MCF 10A (cell line): Measurements from ENCODE around the gene CFAP100. TPM values are rescaled to one million over a fixed set of nuclear protein-coding genes. Genes with fewer than 3 reads are reported as not detected.

Experiments used
- BruUV-seq: library from RNA; stranded (reverse); fragments of 400-500 nt; replicated peaks from 2 replicates; lab custom pipeline; 2021; lab: Mats Ljungman, UMichigan
- CTCF ChIA-PET: fragments of 300-600 bp; sonication (Branson Sonifier 250); formaldehyde crosslinking; extraction: SDS; loops from one replicate; lab custom pipeline; 2021; ENCODE audit warnings: antibody characterized with exemption, inconsistent platforms; lab: Yijun Ruan, JAX
- POLR2A ChIA-PET: fragments of 300-600, 350-650 bp; sonication (Branson Sonifier 250); formaldehyde crosslinking; extraction: SDS; loops from one replicate; lab custom pipeline; 2020; ENCODE audit warnings: antibody characterized with exemption, inconsistent platforms; lab: Yijun Ruan, JAX
- DNase-seq: peaks from one replicate; pipeline ENCODE4 v3.0.0-alpha.2; 2018; ENCODE audit not compliant: unreplicated experiment
- H3K27ac Mint-ChIP-seq: one replicate; pipeline ENCODE4 v1.8.0; 2022; ENCODE audit warnings: mild to moderate bottlenecking, low read depth, mixed read lengths; ENCODE audit not compliant: unreplicated experiment
- H3K27me3 Mint-ChIP-seq: one replicate; pipeline ENCODE4 v1.8.0; 2022; ENCODE audit warnings: mixed read lengths; ENCODE audit not compliant: insufficient read depth, unreplicated experiment
- H3K36me3 Mint-ChIP-seq: one replicate; pipeline ENCODE4 v1.8.0; 2022; ENCODE audit warnings: mild to moderate bottlenecking, moderate library complexity, mixed read lengths; ENCODE audit not compliant: insufficient read depth, unreplicated experiment
- H3K4me1 Mint-ChIP-seq: one replicate; pipeline ENCODE4 v1.8.0; 2022; ENCODE audit warnings: mixed read lengths; ENCODE audit not compliant: insufficient read depth, unreplicated experiment
- H3K4me3 Mint-ChIP-seq: one replicate; pipeline ENCODE4 v1.8.0; 2022; ENCODE audit warnings: mild to moderate bottlenecking, moderate library complexity, mixed read lengths; ENCODE audit not compliant: unreplicated experiment
- H3K9me3 Mint-ChIP-seq: one replicate; pipeline ENCODE4 v1.8.0; 2022; ENCODE audit warnings: mixed read lengths; ENCODE audit not compliant: unreplicated experiment
- intact Hi-C: fragments of 100-400 bp; cut with micrococcal nuclease; formaldehyde crosslinking; loops from 2 replicates; pipeline ENCODE4 v1.14.1; 2022
- total RNA-seq: library from RNA; stranded (reverse); gene quantifications from 2 replicates; pipeline ENCODE4 v1.2.3, GENCODE V29; 2022
- TF ChIP-seq, protein P1 (sequence below): fragments of 200-600 bp; IDR thresholded peaks from one replicate; pipeline ENCODE4 v1.8.0; 2022; ENCODE audit warnings: antibody characterized with exemption, mild to moderate bottlenecking; ENCODE audit not compliant: unreplicated experiment

The CFAP100 gene
- total RNA-seq, 1 experiment from 2014 or later: not detected

DNA sequence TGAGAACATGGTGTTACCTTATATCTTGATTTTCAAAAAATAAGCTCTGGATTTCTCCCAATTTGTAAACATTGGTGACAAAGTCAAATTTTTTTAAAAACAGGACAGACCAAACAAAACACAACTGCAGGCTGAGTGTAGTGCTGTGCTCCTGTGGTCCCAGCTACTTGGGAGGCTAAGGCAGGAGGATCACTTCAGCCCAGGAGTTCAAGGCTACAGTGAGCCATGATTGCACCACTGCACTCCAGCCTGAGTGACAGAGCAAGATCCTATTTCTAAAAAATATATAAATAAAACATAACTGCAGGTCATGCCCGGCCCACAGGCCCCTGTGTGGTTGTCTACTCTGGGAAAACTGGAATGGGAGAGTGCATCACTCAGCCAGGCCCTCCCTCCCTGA lies 84.9 kb downstream of the CFAP100 start:
- H3K36me3 Mint-ChIP-seq: peaks cover 3% of the 10 kb centered on the region
- intact Hi-C loops: loop anchor here (10.0 kb wide), 1 partner anchor 235 kb away; no protein-coding TSS in a partner anchor
- ChIA-PET POLR2A (no interaction called here), CTCF (no interaction called here)
- TF ChIP-seq, protein P1, sequence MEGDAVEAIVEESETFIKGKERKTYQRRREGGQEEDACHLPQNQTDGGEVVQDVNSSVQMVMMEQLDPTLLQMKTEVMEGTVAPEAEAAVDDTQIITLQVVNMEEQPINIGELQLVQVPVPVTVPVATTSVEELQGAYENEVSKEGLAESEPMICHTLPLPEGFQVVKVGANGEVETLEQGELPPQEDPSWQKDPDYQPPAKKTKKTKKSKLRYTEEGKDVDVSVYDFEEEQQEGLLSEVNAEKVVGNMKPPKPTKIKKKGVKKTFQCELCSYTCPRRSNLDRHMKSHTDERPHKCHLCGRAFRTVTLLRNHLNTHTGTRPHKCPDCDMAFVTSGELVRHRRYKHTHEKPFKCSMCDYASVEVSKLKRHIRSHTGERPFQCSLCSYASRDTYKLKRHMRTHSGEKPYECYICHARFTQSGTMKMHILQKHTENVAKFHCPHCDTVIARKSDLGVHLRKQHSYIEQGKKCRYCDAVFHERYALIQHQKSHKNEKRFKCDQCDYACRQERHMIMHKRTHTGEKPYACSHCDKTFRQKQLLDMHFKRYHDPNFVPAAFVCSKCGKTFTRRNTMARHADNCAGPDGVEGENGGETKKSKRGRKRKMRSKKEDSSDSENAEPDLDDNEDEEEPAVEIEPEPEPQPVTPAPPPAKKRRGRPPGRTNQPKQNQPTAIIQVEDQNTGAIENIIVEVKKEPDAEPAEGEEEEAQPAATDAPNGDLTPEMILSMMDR: no peak
- H3K4me1 Mint-ChIP-seq: peaks cover 16% of the 10 kb centered on the region
- H3K9me3 Mint-ChIP-seq: no peaks in the 10 kb centered on the region
- no peak for DNase-seq
- H3K4me3 Mint-ChIP-seq: no peak overlapping the region
- BruUV-seq: no TSS peak
- H3K27ac Mint-ChIP-seq: no peak overlapping the region
- no peaks in the 10 kb centered on the region for H3K27me3 Mint-ChIP-seq

DNA sequence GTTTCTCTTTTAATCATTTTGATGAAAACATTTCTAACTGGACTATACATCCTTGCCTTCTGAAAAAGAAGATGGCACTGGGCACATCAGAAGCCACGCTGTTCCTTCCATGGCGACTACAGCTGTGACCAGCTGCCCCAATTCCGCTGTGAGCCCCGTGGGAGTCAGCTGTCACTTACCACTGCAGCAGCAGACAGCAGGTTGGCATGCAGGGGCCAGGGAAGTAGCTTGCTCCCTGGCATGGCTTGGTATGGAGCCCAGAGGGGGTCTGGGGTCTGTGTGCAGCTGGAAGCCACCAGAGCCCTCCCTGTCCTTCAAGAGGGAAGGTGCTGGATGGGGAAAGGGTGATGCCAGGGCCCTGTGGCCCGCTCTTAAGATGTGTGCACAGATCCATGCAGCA lies 85.5 kb downstream of the CFAP100 start:
- Mint-ChIP-seq H3K4me3 (no peak overlapping the region), H3K4me1 (peaks cover 16% of the 10 kb centered on the region), H3K27ac (no peak overlapping the region), H3K36me3 (no peaks in the 10 kb centered on the region), H3K9me3 (no peaks in the 10 kb centered on the region), H3K27me3 (no peaks in the 10 kb centered on the region)
- intact Hi-C loops: no loop called here
- CTCF ChIA-PET: no interaction called here
- no TSS peak for BruUV-seq
- no peak for DNase-seq
- POLR2A ChIA-PET: no interaction called here
- TF ChIP-seq, protein P1: no peak

DNA sequence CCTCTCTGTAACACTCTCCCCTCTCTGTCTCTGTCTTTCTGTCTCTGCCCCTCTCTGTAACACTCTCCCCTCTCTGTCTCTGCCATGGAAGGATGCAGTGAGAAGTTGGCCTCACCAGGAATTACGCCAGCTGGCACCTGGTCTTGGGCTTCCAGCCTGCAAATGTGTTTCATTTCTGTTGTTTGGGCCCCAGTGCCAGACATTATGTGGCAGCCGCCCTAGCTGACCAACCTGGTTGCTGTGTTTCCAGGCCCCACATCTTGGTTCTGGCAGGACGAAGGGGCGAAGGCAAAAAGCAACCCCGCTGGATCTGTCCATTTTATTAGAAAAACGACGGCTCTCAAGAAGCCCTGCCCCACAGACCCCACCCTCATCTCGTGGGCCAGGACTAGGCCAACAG lies 86.2 kb downstream of the CFAP100 start:
- H3K4me1 Mint-ChIP-seq: peaks cover 16% of the 10 kb centered on the region
- POLR2A ChIA-PET: no interaction called here
- CTCF ChIA-PET: no interaction called here
- no peaks in the 10 kb centered on the region for H3K36me3 Mint-ChIP-seq
- H3K4me3 Mint-ChIP-seq: no peak overlapping the region
- intact Hi-C loops: no loop called here
- no peak for DNase-seq
- H3K9me3 Mint-ChIP-seq: no peaks in the 10 kb centered on the region
- no peak overlapping the region for H3K27ac Mint-ChIP-seq
- no peaks in the 10 kb centered on the region for H3K27me3 Mint-ChIP-seq
- TF ChIP-seq, protein P1: no peak
- BruUV-seq: no TSS peak

DNA sequence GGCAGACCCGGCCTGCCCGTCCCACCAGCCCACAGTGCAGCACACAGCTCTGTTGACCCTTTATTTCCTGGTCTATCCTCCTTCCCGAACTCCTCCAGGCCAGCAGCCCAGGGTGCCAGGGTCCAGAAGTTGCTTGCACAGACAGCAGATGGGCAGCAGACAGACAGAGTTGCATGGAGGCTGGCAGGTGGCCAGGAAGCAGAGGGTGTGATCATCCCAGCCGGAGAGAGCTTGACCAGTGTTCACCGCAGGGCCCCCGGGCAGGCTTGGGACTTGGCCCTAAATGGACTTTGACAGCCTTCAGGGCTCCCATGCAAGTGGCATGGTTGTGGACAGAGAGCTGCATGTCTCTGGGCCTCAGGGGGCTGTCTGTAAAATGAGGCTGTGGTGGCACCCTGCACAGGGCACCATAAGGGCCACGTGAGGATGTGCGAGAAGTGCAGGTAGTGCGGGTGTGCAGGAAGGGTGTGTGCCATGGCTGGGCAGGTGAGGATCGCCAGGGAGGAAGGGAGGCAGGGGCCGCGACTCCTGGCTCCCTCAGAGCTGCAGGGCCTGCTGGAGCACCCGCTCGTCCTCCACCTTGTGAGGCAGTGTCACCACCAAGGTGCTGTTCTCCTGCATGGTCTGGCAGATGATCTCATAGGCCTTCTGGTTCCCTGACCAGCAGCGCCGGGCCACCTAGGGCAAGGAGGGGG lies 87.2 kb downstream of the CFAP100 start:
- POLR2A ChIA-PET: no interaction called here
- BruUV-seq: no TSS peak
- CTCF ChIA-PET: no interaction called here
- TF ChIP-seq, protein P1: no peak
- H3K4me1 Mint-ChIP-seq: peaks cover 19% of the 10 kb centered on the region
- peak; percentile 47 for DNase-seq
- H3K4me3 Mint-ChIP-seq: no peak overlapping the region
- H3K9me3 Mint-ChIP-seq: no peaks in the 10 kb centered on the region
- H3K27ac Mint-ChIP-seq: no peak overlapping the region
- intact Hi-C loops: no loop called here
- H3K36me3 Mint-ChIP-seq: no peaks in the 10 kb centered on the region
- no peaks in the 10 kb centered on the region for H3K27me3 Mint-ChIP-seq
